K562 (cell line): Measurements from ENCODE around the gene KDM2B. TPM values are rescaled to one million over a fixed set of nuclear protein-coding genes. Genes with fewer than 3 reads are reported as not detected.

Source experiments
- ATF3 ChIP-seq, 2 experiments: fragments of 450-650 bp in 1 of 2; sonication (generic) in 1 of 2; formaldehyde crosslinking in 1 of 2; IDR thresholded peaks in 1 of 2; conservative IDR thresholded peaks in 1 of 2; 2 replicates each; pipeline versions ENCODE4 v1.6.1 to v1.8.1; 2016 to 2023; ENCODE audit warnings: mild to moderate bottlenecking in 2 of 2, moderate library complexity in 2 of 2, inconsistent platforms in 1 of 2, missing genetic modification reagents in 1 of 2
- ATF7 ChIP-seq: fragments of 450-650 bp; IDR thresholded peaks from 2 replicates; pipeline ENCODE4 v1.7.1; 2014; ENCODE audit warnings: mild to moderate bottlenecking, moderate library complexity
- C11orf30 ChIP-seq: fragments of 450-650 bp; IDR thresholded peaks from 2 replicates; pipeline ENCODE4 v1.6.1; 2016; ENCODE audit warnings: low read depth, mild to moderate bottlenecking
- CHD1 ChIP-seq: fragments of 200-600 bp; sonication (generic); IDR thresholded peaks from one replicate; pipeline ENCODE4 v1.6.1; 2012; ENCODE audit warnings: mild to moderate bottlenecking, moderate library complexity, low read length, inconsistent platforms
- E2F6 ChIP-seq, 2 experiments: IDR thresholded peaks; 2 replicates each; pipeline ENCODE4 v1.6.1; 2011; ENCODE audit warnings: borderline replicate concordance in 1 of 2, control low read depth in 1 of 2, low read depth in 1 of 2, low read length in 1 of 2, mild to moderate bottlenecking in 1 of 2, mixed read lengths in 1 of 2, moderate library complexity in 1 of 2; ENCODE audit not compliant: insufficient read depth in 1 of 2, insufficient read length in 1 of 2, poor library complexity in 1 of 2, severe bottlenecking in 1 of 2; ENCODE audit errors: extremely low read depth in 1 of 2
- EGR1 ChIP-seq: fragments of 450-650 bp; conservative IDR thresholded peaks from 2 replicates; pipeline ENCODE4 v1.6.1; 2017; ENCODE audit warnings: mild to moderate bottlenecking
- FOXK2 ChIP-seq, 2 experiments: fragments of 450-650 bp; IDR thresholded peaks in 1 of 2; conservative IDR thresholded peaks in 1 of 2; 2 replicates each; pipeline ENCODE4 v1.6.1; 2016; ENCODE audit warnings: low read depth in 2 of 2, mild to moderate bottlenecking in 1 of 2
- MAX ChIP-seq: sonication (generic); formaldehyde crosslinking; IDR thresholded peaks from 2 replicates; pipeline ENCODE4 v1.9.0; 2022; ENCODE audit warnings: mild to moderate bottlenecking, missing genetic modification reagents
- MXD1 ChIP-seq: fragments of 250-450 bp; sonication (Bioruptor Pico); IDR thresholded peaks from 2 replicates; pipeline ENCODE4 v1.8.0; 2021; ENCODE audit warnings: borderline replicate concordance, mild to moderate bottlenecking, moderate library complexity; ENCODE audit not compliant: poor library complexity, severe bottlenecking
- NCOA1 ChIP-seq: fragments of 450-650 bp; IDR thresholded peaks from 2 replicates; pipeline ENCODE4 v1.6.1; 2016; ENCODE audit warnings: low read depth
- NFIC ChIP-seq: fragments of 450-650 bp; IDR thresholded peaks from 2 replicates; pipeline ENCODE4 v1.6.1; 2017; ENCODE audit warnings: mild to moderate bottlenecking, inconsistent platforms
- NR0B1 ChIP-seq: fragments of 450-650 bp; IDR thresholded peaks from one replicate; pipeline ENCODE4 v1.6.1; 2018; ENCODE audit warnings: mild to moderate bottlenecking, moderate library complexity; ENCODE audit not compliant: partially characterized antibody
- SPI1 ChIP-seq: IDR thresholded peaks from 2 replicates; pipeline ENCODE4 v1.6.1; 2011; ENCODE audit warnings: low read depth, low read length, control low read depth, borderline replicate concordance
- SRSF7 ChIP-seq: fragments of 200-400 bp; formaldehyde crosslinking; optimal IDR thresholded peaks from 2 replicates; pipeline ENCODE3; 2017; ENCODE audit warnings: mild to moderate bottlenecking, low read depth, low read length
- STAG1 ChIP-seq: sonication (generic); formaldehyde crosslinking; IDR thresholded peaks from 2 replicates; pipeline ENCODE4 v1.5.0; 2020; ENCODE audit warnings: missing genetic modification reagents, borderline replicate concordance
- STAT6 ChIP-seq: sonication (generic); formaldehyde crosslinking; IDR thresholded peaks from 2 replicates; pipeline ENCODE4 v1.8.1; 2023; ENCODE audit warnings: mild to moderate bottlenecking, missing genetic modification reagents
- SUPT5H ChIP-seq: fragments of 450-650 bp; IDR thresholded peaks from 2 replicates; pipeline ENCODE4 v1.6.1; 2016
- ZNF124 ChIP-seq: sonication (generic); formaldehyde crosslinking; IDR thresholded peaks from 2 replicates; pipeline ENCODE4 v1.8.1; 2022; ENCODE audit warnings: missing genetic modification reagents
- ZNF444 ChIP-seq: fragments of 250-450 bp; sonication (Bioruptor Pico); IDR thresholded peaks from 2 replicates; pipeline ENCODE4 v1.4.0; 2020; ENCODE audit warnings: mild to moderate bottlenecking, moderate library complexity
- ZNF695 ChIP-seq: fragments of 450-650 bp; formaldehyde crosslinking; IDR thresholded peaks from 2 replicates; pipeline ENCODE4 v1.4.0; 2020; ENCODE audit warnings: mild to moderate bottlenecking, moderate library complexity
- polyA plus RNA-seq, 8 experiments: library from polyadenylated mRNA; depleted of rRNA in 4 of 8; stranded (reverse) in 5 of 8; unstranded in 3 of 8; fragments of >200 nt; fragmentation: Nextera tagmentation in 2 of 8; fragmentation: Illumina TruSeq in 1 of 8; extraction: Ambion mirVana in 2 of 8; extraction: Trizol in 1 of 8; gene quantifications; 2 replicates each; pipeline versions ENCODE4 v1.2.1 to v1.2.3, GENCODE V29; 2011 to 2014; ENCODE audit warnings: inconsistent platforms in 1 of 8, missing spikeins in 1 of 8
- total RNA-seq, 7 experiments: library from RNA; depleted of rRNA in 6 of 7; stranded (reverse); fragments of >200 nt in 6 of 7; fragmentation: Illumina TruSeq in 2 of 7; extraction: Trizol in 2 of 7; gene quantifications; 2 replicates each; pipeline versions ENCODE4 v1.2.1 to v1.2.3, GENCODE V29; 2011 to 2021; ENCODE audit warnings: low replicate concordance in 1 of 7

KDM2B gene
- total and polyA plus RNA-seq, 9 of the 15 experiments (the other 6 are each of a cell fraction or from before 2014, with no cell fraction given): 7.4 to 50.5 (median 22.5) TPM

- TF ChIP-seq STAT6 (CRISPR knock-in tag): no peak
- TF ChIP-seq E2F6 (IDR thresholded peaks at IDR 0.05; ENCODE audit: borderline replicate concordance in 1 of 2, extremely low read depth in 1 of 2, insufficient read depth in 1 of 2, insufficient read length in 1 of 2, low read depth in 1 of 2, low read length in 1 of 2, poor library complexity in 1 of 2, severe bottlenecking in 1 of 2): no peak
- peak; percentile 45; the same call in 1 of the 2 replicates for TF ChIP-seq SPI1
- TF ChIP-seq CHD1: no peak
- TF ChIP-seq NFIC: no peak
- TF ChIP-seq NR0B1: no peak
- no peak for TF ChIP-seq ZNF444 (CRISPR knock-in tag)
- no peak for TF ChIP-seq ZNF695 (CRISPR knock-in tag)
- TF ChIP-seq FOXK2 (conservative IDR thresholded peaks at IDR 0.05 in 1 of 2, IDR thresholded peaks at IDR 0.05 in 1 of 2; ENCODE audit: low read depth in 2 of 2): peak; percentile 65 to 70; a peak in 2 of 4 replicates
- no peak for TF ChIP-seq SRSF7
- no peak for TF ChIP-seq ZNF124
- 0 out of 2 replicates have a peak, but pooled peaks have one; percentile 12 for TF ChIP-seq MAX (CRISPR knock-in tag)
- TF ChIP-seq EGR1: peak; percentile 92
- TF ChIP-seq SUPT5H: no peak
- TF ChIP-seq C11orf30: no peak
- no peak for TF ChIP-seq STAG1 (CRISPR knock-in tag)
- TF ChIP-seq MXD1: no peak
- no peak for TF ChIP-seq NCOA1
- 0 out of 2 replicates have a peak, but pooled peaks have one; percentile 7 for TF ChIP-seq ATF3 (IDR thresholded peaks at IDR 0.05)
- TF ChIP-seq ATF3 (CRISPR knock-in tag; conservative IDR thresholded peaks at IDR 0.05): no peak
- TF ChIP-seq ATF7: 0 out of 2 replicates have a peak, but pooled peaks have one; percentile 13
Measured at GRCh38 chr12:121530600-121531355, 50.0 kb downstream of the KDM2B start (continued).
